Neural cell (in vitro differentiated cells): ENCODE results near the gene SLC16A2. TPM values are rescaled to one million over a fixed set of nuclear protein-coding genes. Genes with fewer than 3 reads are reported as not detected.

Source experiments
- H2AFZ ChIP-seq: fragments of 200-600, 300-800 bp; sonication (generic), shearing (Covaris generic); 2 replicates; pipeline ENCODE4 v1.6.0; 2014; ENCODE audit warnings: low read depth, mild to moderate bottlenecking, antibody characterized with exemption, low read length, moderate library complexity
- H3F3A ChIP-seq: fragments of 200-600 bp; shearing (Covaris generic); 2 replicates; pipeline ENCODE4 v1.6.1; 2016; ENCODE audit warnings: mild to moderate bottlenecking, moderate library complexity, mixed read lengths, antibody characterized with exemption, low read length; ENCODE audit not compliant: insufficient read depth, poor library complexity, severe bottlenecking
- H3K27ac ChIP-seq: fragments of 200-600, 300-800 bp; sonication (generic), shearing (Covaris generic); 2 replicates; pipeline ENCODE4 v1.5.1; 2014; ENCODE audit warnings: mild to moderate bottlenecking, low read length, moderate library complexity
- H3K27me3 ChIP-seq: fragments of 300-800, 200-600 bp; sonication (generic), shearing (Covaris generic); 2 replicates; pipeline ENCODE4 v1.6.0; 2014; ENCODE audit warnings: mild to moderate bottlenecking, low read depth, low read length, moderate library complexity; ENCODE audit not compliant: insufficient read depth
- H3K36me3 ChIP-seq: fragments of 300-800, 200-600 bp; sonication (generic), shearing (Covaris generic); 2 replicates; pipeline ENCODE4 v1.5.1; 2014; ENCODE audit warnings: mild to moderate bottlenecking, antibody characterized with exemption, low read length, moderate library complexity; ENCODE audit not compliant: insufficient read depth
- H3K4me2 ChIP-seq: fragments of 300-800, 200-600 bp; sonication (generic), shearing (Covaris generic); 2 replicates; pipeline ENCODE4 v1.6.0; 2014; ENCODE audit warnings: mild to moderate bottlenecking, low read length
- H3K4me3 ChIP-seq: fragments of 300-800, 200-600 bp; sonication (generic), shearing (Covaris generic); 2 replicates; pipeline ENCODE4 v1.5.1; 2014; ENCODE audit warnings: mild to moderate bottlenecking, low read length, moderate library complexity
- H3K79me2 ChIP-seq: fragments of 200-600 bp; shearing (Covaris generic); replicated peaks from 2 replicates; pipeline ENCODE4 v1.6.0; 2014; ENCODE audit warnings: mild to moderate bottlenecking, low read length, moderate library complexity; ENCODE audit not compliant: insufficient read depth
- H3K9ac ChIP-seq: fragments of 300-800, 200-600 bp; sonication (generic), shearing (Covaris generic); 2 replicates; pipeline ENCODE4 v1.6.1; 2016; ENCODE audit warnings: mild to moderate bottlenecking, low read length, mixed read lengths
- H3K9me2 ChIP-seq: fragments of 200-600 bp; shearing (Covaris generic); 2 replicates; pipeline ENCODE4 v1.6.1; 2016; ENCODE audit warnings: mild to moderate bottlenecking, low read length, mixed read lengths; ENCODE audit not compliant: insufficient read depth
- H3K9me3 ChIP-seq: fragments of 200-600, 300-800 bp; sonication (generic), shearing (Covaris generic); 2 replicates; pipeline ENCODE4 v1.6.1; 2016; ENCODE audit warnings: mild to moderate bottlenecking, mixed run types, low read length, moderate library complexity, mixed read lengths
- H4K20me1 ChIP-seq: fragments of 200-600 bp; shearing (Covaris generic); 2 replicates; pipeline ENCODE4 v1.6.1; 2016; ENCODE audit warnings: mild to moderate bottlenecking, mixed run types; ENCODE audit not compliant: insufficient read depth
- EP300 ChIP-seq: fragments of 450-650 bp; conservative IDR thresholded peaks from 2 replicates; pipeline ENCODE4 v1.6.1; 2014; ENCODE audit warnings: antibody characterized with exemption, mild to moderate bottlenecking, moderate library complexity; ENCODE audit not compliant: poor library complexity, severe bottlenecking
- EZH2 ChIP-seq: fragments of 200-600, 300-800 bp; shearing (Covaris generic), sonication (generic); IDR thresholded peaks from 2 replicates; pipeline ENCODE4 v1.6.1; 2014; ENCODE audit warnings: antibody characterized with exemption, low read length, borderline replicate concordance, mild to moderate bottlenecking; ENCODE audit not compliant: insufficient read depth, poor library complexity, severe bottlenecking
- MXI1 ChIP-seq: fragments of 450-650 bp; conservative IDR thresholded peaks from 2 replicates; pipeline ENCODE4 v1.6.1; 2014; ENCODE audit warnings: antibody characterized with exemption, mild to moderate bottlenecking; ENCODE audit not compliant: poor library complexity, severe bottlenecking
- POLR2AphosphoS5 ChIP-seq: IDR thresholded peaks from 2 replicates; pipeline ENCODE4 v1.6.1; 2012
- RAD21 ChIP-seq: fragments of 450-650 bp; conservative IDR thresholded peaks from 2 replicates; pipeline ENCODE4 v1.6.1; 2014; ENCODE audit warnings: antibody characterized with exemption, mild to moderate bottlenecking, moderate library complexity
- REST ChIP-seq: IDR thresholded peaks from 2 replicates; pipeline ENCODE4 v1.6.1; 2012; ENCODE audit warnings: borderline replicate concordance
- SMC3 ChIP-seq: fragments of 450-650 bp; conservative IDR thresholded peaks from 2 replicates; pipeline ENCODE4 v1.6.1; 2014; ENCODE audit warnings: antibody characterized with exemption, mild to moderate bottlenecking, moderate library complexity; ENCODE audit not compliant: poor library complexity
- TAF1 ChIP-seq: IDR thresholded peaks from 2 replicates; pipeline ENCODE4 v1.6.1; 2012; ENCODE audit warnings: low read depth
- polyA plus RNA-seq: library from polyadenylated mRNA; depleted of rRNA; stranded (reverse); fragments of >200 nt; gene quantifications from 2 replicates; pipeline ENCODE4 v1.2.3, GENCODE V29; 2014
- TF ChIP-seq, protein P1 (sequence below): fragments of 450-650 bp; IDR thresholded peaks from 2 replicates; pipeline ENCODE4 v1.5.1; 2014; ENCODE audit warnings: antibody characterized with exemption, mild to moderate bottlenecking, moderate library complexity; ENCODE audit not compliant: poor library complexity, severe bottlenecking

Gene SLC16A2
- polyA plus RNA-seq, 1 donor from 2014 or later: 14.5 TPM

GRCh38 chrX:74377282-74377681 is 44.0 kb upstream of the SLC16A2 start:
- Histone ChIP-seq H3K36me3 (no peaks in the 10 kb centered on the region), H2AFZ (no peak overlapping the region), H3K9me2 (no peaks in the 10 kb centered on the region), H3K4me3 (no peak overlapping the region), H3K4me2 (no peak overlapping the region), H4K20me1 (no peaks in the 10 kb centered on the region), H3K79me2 (no peaks in the 10 kb centered on the region), H3K27me3 (no peaks in the 10 kb centered on the region), H3K9me3 (no peaks in the 10 kb centered on the region), H3F3A (no peaks in the 10 kb centered on the region), H3K27ac (no peak overlapping the region), H3K9ac (no peak overlapping the region)
- TF ChIP-seq REST (no peak), SMC3 (no peak), TAF1 (no peak), RAD21 (no peak), POLR2AphosphoS5 (no peak), EZH2 (no peak), EP300 (no peak), MXI1 (no peak)
- TF ChIP-seq, protein P1, sequence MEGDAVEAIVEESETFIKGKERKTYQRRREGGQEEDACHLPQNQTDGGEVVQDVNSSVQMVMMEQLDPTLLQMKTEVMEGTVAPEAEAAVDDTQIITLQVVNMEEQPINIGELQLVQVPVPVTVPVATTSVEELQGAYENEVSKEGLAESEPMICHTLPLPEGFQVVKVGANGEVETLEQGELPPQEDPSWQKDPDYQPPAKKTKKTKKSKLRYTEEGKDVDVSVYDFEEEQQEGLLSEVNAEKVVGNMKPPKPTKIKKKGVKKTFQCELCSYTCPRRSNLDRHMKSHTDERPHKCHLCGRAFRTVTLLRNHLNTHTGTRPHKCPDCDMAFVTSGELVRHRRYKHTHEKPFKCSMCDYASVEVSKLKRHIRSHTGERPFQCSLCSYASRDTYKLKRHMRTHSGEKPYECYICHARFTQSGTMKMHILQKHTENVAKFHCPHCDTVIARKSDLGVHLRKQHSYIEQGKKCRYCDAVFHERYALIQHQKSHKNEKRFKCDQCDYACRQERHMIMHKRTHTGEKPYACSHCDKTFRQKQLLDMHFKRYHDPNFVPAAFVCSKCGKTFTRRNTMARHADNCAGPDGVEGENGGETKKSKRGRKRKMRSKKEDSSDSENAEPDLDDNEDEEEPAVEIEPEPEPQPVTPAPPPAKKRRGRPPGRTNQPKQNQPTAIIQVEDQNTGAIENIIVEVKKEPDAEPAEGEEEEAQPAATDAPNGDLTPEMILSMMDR: no peak

DNA sequence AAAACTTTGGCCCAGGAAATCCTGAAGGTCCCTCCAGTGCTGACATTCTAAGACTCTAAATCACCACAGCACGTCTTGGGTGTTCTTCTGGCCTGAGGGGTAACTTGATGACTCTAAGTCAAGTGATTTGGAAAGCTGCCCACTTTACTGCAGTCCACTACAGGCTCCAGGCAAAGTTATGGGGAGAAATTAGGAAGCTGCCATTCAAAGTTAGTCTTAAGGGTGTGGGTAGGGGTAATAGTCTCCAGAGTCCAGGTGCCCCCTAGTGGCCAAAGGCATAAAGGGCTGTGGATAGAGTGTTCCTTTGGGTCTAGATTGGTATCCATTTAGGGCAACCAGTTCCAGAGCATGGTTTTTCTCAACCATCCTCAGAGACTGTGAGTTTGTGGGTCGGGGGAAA is 38.7 kb upstream of the SLC16A2 start:
- H3K27me3 ChIP-seq: no peaks in the 10 kb centered on the region
- no peaks in the 10 kb centered on the region for H3F3A ChIP-seq
- no peak overlapping the region for H3K27ac ChIP-seq
- H3K4me2 ChIP-seq: no peak overlapping the region
- no peak for TF ChIP-seq POLR2AphosphoS5
- TF ChIP-seq TAF1: no peak
- no peak for TF ChIP-seq EZH2
- no peak for TF ChIP-seq MXI1
- TF ChIP-seq EP300: no peak
- peak; percentile 66 for TF ChIP-seq SMC3
- TF ChIP-seq REST: no peak
- TF ChIP-seq, protein P1: peak; percentile 62
- peak; percentile 53 for TF ChIP-seq RAD21
- no peak overlapping the region for H3K9ac ChIP-seq
- H3K4me3 ChIP-seq: no peak overlapping the region
- no peaks in the 10 kb centered on the region for H3K9me3 ChIP-seq
- H3K9me2 ChIP-seq: no peaks in the 10 kb centered on the region
- no peaks in the 10 kb centered on the region for H3K79me2 ChIP-seq
- no peaks in the 10 kb centered on the region for H3K36me3 ChIP-seq
- H2AFZ ChIP-seq: no peak overlapping the region
- H4K20me1 ChIP-seq: no peaks in the 10 kb centered on the region
